ENCODE data around the gene KSR1.
"Not testable (repeated sequence)": the region's sequence is repeated elsewhere in the genome, so short reads cannot be mapped to it uniquely, and the experiment has no call there.

KSR1 gene

GRCh38 chr17:27455914-27456680 lies at the start of gene KSR1:
Gene KSR1 (plus strand): TSS chr17:27456448. CDS start chr17:27456644, 196 bp downstream.
- DNase-seq, result peak; percentile 88

DNA sequence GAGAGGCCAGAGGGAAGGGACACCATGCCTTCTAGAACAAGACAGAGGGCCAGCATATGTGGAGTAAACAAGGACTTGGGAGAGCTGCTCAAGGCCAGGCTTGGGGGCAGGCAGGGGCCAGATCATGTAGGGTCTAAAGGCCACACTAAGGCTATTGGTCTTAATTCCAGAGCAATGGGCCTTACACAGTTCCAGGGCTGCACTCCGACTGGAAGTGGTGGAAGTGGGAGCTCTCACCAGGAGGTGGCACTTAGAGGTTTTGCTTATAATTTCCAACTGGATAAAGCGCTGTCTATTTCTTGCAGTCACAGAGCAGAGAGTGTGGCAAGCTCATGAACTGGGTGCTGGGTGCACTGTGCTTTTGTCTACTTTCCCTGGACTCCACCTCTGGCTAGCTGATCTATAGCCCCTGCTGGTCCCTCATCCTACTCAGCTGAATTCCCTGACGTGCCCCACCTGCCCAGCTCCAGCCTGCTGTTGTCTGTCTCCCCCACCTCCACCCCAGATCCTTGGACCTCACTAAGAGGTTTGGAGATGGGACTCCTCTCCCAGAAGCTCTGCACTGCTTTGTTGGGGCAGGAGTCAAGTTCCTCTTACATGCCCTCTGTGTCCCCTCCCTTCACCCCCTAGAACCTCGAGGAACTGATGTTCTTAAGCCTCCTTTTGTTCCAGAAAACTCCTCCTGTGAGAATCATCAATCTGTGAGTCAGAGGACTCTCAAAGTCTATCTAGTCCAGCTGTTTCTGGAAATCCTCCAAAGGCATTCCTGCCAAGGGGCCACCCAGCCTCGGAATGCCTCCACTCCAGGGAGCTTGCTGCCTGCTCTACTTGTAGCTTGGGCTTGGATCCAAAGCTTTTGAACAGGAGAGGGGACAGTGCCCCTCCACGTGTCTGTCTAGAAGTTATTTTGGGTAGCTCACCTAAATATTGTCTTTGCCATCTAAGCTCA lies 48.1 kb upstream of the KSR1 start:
- DNase-seq, result no peak

- DNase-seq, result no peak
Measured at GRCh38 chr17:27408891-27409290, 47.4 kb upstream of the KSR1 start.

DNA sequence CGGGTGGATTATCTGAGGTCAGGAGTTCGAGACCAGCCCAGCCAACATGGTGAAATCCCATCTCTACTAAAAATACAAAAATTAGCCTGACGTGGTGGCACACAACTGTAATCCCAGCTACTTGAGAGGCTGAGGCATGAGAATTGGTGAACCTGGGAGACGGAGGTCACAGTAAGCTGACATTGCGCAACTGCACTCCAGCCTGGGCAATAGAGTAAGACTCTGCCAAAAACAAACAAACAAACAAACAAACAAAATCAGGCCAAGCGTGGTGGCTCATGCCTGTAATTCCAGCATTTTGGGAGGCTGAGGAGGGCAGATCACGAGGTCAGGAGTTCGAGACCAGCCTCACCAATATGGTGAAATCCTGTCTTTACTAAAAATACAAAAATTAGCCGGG lies 44.1 kb upstream of the KSR1 start:
- DNase-seq, result not testable (repeated sequence)

- no peak for DNase-seq
Measured at GRCh38 chr17:27413315-27413714, 42.9 kb upstream of the KSR1 start.

DNA sequence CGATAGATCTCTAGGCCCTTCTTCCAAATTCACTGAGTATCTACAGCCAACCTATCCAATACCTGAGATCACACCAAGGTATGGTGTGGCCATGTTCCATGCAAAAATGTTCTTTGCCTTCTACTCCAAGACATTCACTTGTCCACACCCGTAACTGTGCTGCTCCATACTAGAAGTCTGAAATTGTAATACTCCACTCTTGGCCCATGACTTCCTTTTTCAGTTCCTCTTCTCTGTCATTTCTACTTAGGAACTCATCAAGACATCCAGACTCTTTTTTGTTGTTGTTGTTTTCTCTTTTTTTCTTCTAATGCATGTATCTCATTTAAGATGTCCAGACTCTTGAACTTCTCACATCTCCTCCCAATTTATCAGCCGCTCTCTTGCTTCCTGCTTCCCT lies 42.5 kb upstream of the KSR1 start:
- DNase-seq, result no peak

GRCh38 chr17:27414271-27414670 lies 42.0 kb upstream of the KSR1 start:
- no peak for DNase-seq

DNA sequence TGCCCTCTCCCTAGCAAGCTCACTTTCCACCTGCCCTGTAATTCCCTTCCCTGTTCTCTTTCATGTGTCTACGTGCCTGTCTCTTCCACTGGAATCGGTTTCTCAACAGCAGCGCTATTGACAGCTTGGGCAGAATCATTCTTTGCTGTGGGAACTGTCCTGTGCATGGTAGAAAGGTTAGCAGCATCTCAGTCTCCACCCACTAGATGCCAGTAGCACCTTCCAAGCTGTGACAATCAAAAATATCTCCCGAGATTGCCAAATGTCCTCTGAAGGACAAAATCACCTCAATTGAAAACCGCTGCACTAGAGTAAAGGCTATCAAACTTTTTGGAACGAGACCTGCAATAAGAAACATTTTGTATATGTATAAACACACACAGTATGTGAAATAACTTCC lies 41.6 kb upstream of the KSR1 start:
- DNase-seq, result no peak

DNA sequence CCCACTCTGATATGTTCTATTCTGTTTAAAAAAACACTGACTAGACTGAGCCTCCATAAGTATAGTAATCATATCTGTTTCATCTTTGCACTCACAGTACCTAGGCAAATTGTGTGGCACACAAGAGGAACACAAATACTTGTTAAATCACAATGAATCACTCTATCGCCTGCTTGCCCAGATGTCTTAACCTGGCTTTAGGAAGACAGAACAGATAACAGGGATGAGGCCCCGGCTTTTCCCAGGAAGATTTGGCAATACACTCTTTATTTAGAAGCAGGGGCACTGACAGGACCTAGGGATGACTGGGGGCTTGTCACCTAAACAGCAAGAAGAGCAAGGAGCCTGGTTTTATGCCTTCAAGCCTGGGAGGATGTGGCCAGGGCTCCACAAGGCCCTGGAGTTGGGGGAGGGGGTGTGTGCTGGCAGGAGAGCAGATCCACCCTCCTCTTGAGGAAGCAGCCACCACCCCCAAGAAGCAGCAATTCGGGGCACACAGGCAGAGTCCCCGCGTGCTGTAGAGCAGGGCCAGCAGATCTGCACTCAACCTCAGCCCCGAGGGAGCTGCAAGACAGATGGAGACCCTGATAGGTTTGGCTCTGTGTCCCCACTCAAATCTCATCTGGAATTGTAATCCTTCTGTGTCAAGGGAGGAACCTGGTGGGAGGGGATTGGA lies 41.0 kb upstream of the KSR1 start:
- DNase-seq, result no peak

GRCh38 chr17:27417596-27418365 lies 38.5 kb upstream of the KSR1 start:
- no peak for DNase-seq

GRCh38 chr17:27418366-27418615 lies 38.0 kb upstream of the KSR1 start:
- no peak for DNase-seq

GRCh38 chr17:27419156-27419555 lies 37.1 kb upstream of the KSR1 start:
- DNase-seq, result no peak

DNA sequence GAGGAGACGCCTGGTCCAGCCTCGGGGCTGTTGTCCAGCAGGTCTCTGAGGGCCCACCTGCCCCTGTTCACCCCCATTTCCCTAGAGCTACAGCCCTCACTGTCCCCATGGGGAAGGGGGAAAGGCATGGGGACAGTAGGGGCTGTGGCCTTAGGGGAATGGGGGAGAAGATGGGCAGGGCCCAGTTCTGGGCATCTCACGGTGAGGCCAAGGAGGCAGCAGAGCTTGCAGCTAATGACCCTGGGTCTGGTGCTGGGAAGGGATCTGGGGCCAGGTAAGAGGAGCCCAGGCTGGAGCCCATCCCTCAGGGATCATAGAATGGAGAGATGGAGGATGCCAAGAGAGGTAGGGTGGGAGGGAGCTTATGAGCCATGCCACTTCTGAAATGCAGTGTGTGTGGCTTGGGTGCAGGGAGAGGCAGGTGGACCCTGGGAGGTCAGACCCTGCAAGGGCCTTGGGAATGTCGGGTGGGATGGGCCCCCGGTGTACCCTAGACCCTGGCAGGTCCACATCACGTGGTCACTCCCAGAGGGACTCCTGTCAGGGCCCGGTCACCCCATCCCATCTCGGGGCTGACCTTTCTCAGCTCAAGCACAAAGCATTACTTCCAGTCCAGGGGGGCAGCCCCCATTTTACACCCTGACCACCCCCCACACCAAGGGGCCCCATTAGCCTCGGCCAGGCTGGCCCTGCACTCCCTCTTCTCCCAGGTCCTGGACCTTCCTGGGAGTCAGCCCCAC lies 35.9 kb upstream of the KSR1 start:
- DNase-seq, result no peak

DNA sequence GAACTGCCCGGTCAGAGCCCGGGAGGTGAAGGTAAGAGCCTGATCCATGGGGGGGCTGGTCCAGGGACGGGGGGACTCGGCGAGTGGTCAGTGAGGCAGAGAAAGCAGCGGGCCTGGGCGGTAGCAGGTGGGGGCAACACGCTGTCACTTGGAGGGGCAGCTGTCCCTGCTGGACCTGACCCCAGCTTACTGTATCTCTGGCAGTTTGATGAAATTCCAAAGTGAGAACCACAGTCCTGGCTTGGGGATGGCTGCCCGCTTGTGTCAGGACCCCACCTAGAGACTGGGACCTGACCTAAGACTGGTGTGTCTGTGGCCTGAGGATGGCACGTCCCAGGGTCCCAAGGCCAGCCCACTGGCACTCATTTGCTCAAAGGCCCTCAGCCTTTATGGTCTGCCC lies 35.1 kb upstream of the KSR1 start:
- no peak for DNase-seq

GRCh38 chr17:27421626-27422025 lies 34.6 kb upstream of the KSR1 start:
- not testable (repeated sequence) for DNase-seq

GRCh38 chr17:27422601-27423000 lies 33.6 kb upstream of the KSR1 start:
- no peak for DNase-seq

DNA sequence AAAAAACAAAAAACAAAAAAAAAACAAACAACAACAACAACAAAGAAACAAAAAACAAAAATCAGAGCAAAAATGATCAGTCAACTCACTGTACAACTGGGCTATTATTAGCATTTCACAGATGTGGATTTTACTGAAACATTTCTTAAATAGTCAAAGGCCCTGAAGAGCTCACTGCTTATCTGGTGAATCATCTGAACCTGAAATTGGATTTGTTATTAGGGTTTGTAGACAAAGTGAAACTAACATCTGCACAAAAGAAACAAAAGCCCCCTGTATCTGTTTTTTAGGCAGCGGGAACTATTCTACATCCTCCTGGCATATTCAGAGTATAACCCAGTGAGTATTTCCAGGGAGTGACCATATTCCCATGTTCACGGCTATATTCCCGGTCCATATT lies 32.6 kb upstream of the KSR1 start:
- no peak for DNase-seq

DNA sequence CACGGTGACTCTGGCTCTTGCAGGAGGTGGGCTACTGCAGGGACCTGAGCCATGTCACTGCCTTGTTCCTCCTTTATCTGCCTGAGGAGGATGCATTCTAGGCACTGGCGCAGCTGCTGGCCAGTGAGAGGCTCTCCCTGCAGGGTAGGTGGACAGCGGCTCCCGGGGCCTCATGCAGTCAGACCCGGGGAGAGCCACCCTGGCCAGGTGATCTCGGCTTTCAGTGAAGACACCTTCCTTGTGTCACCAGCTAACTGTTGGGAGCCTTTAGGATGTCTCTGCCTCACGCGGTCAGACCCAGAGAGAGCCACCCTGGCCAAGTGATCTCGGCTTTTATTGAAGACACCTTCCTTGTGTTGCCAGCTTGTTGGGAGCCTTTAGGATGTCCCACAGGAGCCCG lies 31.7 kb upstream of the KSR1 start:
- DNase-seq, result no peak

GRCh38 chr17:27424941-27425340 lies 31.3 kb upstream of the KSR1 start:
- no peak for DNase-seq

DNA sequence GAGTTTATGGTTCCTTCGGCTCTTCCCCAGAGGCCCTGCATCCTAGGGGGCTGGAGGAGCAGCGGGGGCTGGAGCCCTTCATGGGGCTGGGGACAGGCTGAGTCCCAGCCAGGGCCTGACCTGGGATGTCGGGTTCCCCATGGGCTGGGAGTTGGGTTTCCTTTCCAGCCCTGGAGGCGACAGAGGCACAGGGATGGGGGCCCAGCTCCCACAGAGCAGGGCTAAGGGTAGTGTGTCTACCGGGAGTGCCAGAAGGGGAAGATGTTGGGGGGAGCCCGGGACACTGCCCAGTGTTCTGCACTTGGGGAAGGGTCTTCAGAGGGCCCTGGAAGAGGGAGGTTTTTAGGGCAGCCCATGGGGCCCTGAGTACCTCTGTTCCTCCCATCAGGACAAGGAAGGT lies 30.7 kb upstream of the KSR1 start:
- not testable (repeated sequence) for DNase-seq

DNA sequence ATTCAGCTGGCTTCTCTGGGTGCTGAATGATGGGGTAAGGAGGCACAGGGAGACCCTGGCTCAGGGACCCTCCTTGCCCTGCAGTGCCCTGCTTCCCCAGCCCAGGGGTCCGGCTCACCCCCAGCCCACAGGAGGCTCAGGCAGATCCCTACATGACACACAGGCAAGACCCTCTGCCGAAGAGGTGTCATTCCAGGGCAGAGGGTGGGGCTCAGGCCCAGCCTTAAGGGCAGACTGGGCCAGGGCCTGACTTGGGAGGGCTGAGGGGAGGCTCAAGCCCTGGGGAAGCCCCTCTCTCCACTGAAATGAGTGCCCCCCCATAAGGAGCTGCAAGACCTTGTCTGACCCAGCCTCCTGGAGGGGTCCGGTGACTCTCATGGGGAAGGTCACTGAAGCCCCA lies 30.3 kb upstream of the KSR1 start:
- no peak for DNase-seq

GRCh38 chr17:27426471-27426870 lies 29.8 kb upstream of the KSR1 start:
- not testable (repeated sequence) for DNase-seq

Data from CD4-positive, alpha-beta T cell treated with Interleukin-17A for 4 hours (primary cell).